ENCODE data around the gene CYREN. TPM values are rescaled to one million over a fixed set of nuclear protein-coding genes. Genes with fewer than 3 reads are reported as not detected.

The CYREN gene
- total RNA-seq, 2 experiments from 2014 or later, result 14.0 to 15.8 TPM

DNA sequence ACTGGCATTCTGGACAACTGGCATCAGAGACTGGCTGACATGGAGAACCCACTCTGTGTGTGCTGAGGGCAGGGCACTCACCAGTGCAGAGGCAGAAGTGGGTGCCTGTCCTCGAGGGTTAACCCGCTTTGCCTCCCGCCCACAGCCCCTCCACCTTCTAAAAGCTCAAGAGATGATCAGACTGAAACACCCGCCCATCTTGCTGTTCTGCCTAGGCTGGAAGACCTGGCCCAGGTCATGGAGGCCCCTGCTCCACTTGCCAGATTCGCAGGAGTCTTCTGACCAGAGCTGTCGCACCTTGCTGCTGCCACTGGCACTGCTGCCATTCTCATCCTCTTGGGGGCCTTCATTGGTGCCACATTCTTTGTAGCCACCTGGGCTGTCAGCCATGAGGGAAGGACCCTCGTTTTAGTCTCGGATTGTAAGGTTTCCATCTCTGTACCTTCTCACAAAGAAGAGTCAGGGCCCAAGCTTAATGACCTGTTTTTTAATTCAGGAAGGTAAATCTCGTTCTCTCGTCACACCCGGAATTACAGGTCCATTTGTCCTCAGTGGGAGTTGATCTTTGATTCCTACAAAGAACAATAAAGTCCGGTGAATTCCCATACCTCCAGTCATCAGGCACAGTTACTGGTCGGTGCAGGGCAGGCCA, 1.9 kb downstream of the CYREN start:
- peak overlapping the region; percentile 94 for H3K27ac Mint-ChIP-seq
- Histone ChIP-seq H3K4me1 (ENCODE audit: insufficient read depth, low read length) (peaks cover 47% of the 10 kb centered on the region), H3K36me3 (ENCODE audit: insufficient read depth, low read length) (peaks cover 46% of the 10 kb centered on the region), H3K27ac (ENCODE audit: low read depth in 1 of 2, low read length in 2 of 2) (peak overlapping the region; percentile 94), H3K27me3 (ENCODE audit: control insufficient read depth in 1 of 2, insufficient read depth in 2 of 2, low read length in 2 of 2) (no peaks in the 10 kb centered on the region), H3K4me3 (ENCODE audit: low read length) (no peak overlapping the region), H3K9me3 (ENCODE audit: control insufficient read depth in 1 of 2, insufficient read depth in 1 of 2, low read length in 2 of 2) (no peaks in the 10 kb centered on the region)
- TF ChIP-seq, protein P1, sequence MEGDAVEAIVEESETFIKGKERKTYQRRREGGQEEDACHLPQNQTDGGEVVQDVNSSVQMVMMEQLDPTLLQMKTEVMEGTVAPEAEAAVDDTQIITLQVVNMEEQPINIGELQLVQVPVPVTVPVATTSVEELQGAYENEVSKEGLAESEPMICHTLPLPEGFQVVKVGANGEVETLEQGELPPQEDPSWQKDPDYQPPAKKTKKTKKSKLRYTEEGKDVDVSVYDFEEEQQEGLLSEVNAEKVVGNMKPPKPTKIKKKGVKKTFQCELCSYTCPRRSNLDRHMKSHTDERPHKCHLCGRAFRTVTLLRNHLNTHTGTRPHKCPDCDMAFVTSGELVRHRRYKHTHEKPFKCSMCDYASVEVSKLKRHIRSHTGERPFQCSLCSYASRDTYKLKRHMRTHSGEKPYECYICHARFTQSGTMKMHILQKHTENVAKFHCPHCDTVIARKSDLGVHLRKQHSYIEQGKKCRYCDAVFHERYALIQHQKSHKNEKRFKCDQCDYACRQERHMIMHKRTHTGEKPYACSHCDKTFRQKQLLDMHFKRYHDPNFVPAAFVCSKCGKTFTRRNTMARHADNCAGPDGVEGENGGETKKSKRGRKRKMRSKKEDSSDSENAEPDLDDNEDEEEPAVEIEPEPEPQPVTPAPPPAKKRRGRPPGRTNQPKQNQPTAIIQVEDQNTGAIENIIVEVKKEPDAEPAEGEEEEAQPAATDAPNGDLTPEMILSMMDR (IDR thresholded peaks at IDR 0.05), result no peak
- peaks cover 63% of the 10 kb centered on the region for H3K36me3 Mint-ChIP-seq (ENCODE audit: low read depth)
- H3K4me1 Mint-ChIP-seq (ENCODE audit: low read depth), result peaks cover 48% of the 10 kb centered on the region
- H3K4me3 Mint-ChIP-seq, result peak overlapping the region; percentile 91
- ChIA-PET CTCF (interaction anchor here (0.8 to 3.8 kb wide), 6 partner anchors 8 to 536 kb away, joined by 3 to 53 read pairs (median 11); partner anchors contain the start of genes AGBL3 and TMEM140), POLR2A (interaction anchor here (0.8 to 4.2 kb wide), 10 partner anchors 8 to 522 kb away, joined by 3 to 111 read pairs (median 6); partner anchors contain the start of genes AGBL3, BPGM, TMEM140 and WDR91)
- no peaks in the 10 kb centered on the region for H3K27me3 Mint-ChIP-seq
- H3K9me3 Mint-ChIP-seq, result no peaks in the 10 kb centered on the region
- intact Hi-C loops (cut with DNase I, micrococcal nuclease), result loop anchor here (2.0 to 10.0 kb wide), 6 partner anchors 44 to 714 kb away; partner anchors contain the start of genes WDR91 (in 2 of the 2), AGBL3 (in 1 of the 2), AKR1B1 (in 1 of the 2) and BPGM (in 1 of the 2)
- DNase-seq (no peak), ATAC-seq (ENCODE audit: poor library complexity) (no peak)

DNA sequence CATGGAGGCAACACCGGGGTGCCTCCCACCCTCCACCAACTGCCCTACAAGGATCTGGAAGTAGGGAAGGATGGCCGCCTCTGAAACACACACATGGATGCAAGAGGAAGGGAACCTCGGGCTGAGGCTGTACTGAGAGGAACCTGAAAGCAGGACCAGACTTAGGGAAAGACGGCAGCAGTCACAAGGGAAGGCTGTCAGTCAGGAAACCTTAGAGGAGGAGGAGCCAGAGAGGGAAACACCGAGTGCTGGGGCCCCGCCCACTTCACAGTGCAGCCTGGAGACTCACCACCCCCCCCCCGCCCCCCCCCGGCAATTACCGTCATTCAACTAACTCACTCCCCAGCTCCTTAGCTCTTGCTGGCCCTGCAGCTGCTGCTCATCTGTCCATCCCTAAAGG, 2.5 kb downstream of the CYREN start:
- H3K27ac ChIP-seq (ENCODE audit: low read depth in 1 of 2, low read length in 2 of 2), result peak overlapping the region; percentile 18 to 49
- H3K9me3 ChIP-seq (ENCODE audit: control insufficient read depth in 1 of 2, insufficient read depth in 1 of 2, low read length in 2 of 2), result no peaks in the 10 kb centered on the region
- peaks cover under 1% of the 10 kb centered on the region for H3K9me3 Mint-ChIP-seq
- ChIA-PET POLR2A (interaction anchor here (3.2 to 4.2 kb wide), 3 partner anchors 10 to 182 kb away, joined by 10 to 111 read pairs (median 55); partner anchors contain the start of genes AGBL3 and TMEM140), CTCF (interaction anchor here (3.5 to 3.8 kb wide), 2 partner anchors 8 to 19 kb away, joined by 19 to 53 read pairs; partner anchors contain the start of gene TMEM140)
- H3K4me3 Mint-ChIP-seq, result peak overlapping the region; percentile 91
- ATAC-seq (ENCODE audit: poor library complexity), result no peak
- H3K4me1 Mint-ChIP-seq (ENCODE audit: low read depth), result peaks cover 48% of the 10 kb centered on the region
- no peak overlapping the region for H3K4me3 ChIP-seq (ENCODE audit: low read length)
- intact Hi-C loops (cut with DNase I, micrococcal nuclease), result loop anchor here (2.0 to 10.0 kb wide), 6 partner anchors 44 to 713 kb away; partner anchors contain the start of genes WDR91 (in 2 of the 2), AGBL3 (in 1 of the 2), AKR1B1 (in 1 of the 2) and BPGM (in 1 of the 2)
- H3K36me3 ChIP-seq (ENCODE audit: insufficient read depth, low read length), result peaks cover 46% of the 10 kb centered on the region
- H3K27ac Mint-ChIP-seq, result peak overlapping the region; percentile 94
- H3K4me1 ChIP-seq (ENCODE audit: insufficient read depth, low read length), result peaks cover 47% of the 10 kb centered on the region
- no peaks in the 10 kb centered on the region for H3K27me3 Mint-ChIP-seq
- TF ChIP-seq, protein P1 (IDR thresholded peaks at IDR 0.05), result no peak
- no peaks in the 10 kb centered on the region for H3K27me3 ChIP-seq (ENCODE audit: control insufficient read depth in 1 of 2, insufficient read depth in 2 of 2, low read length in 2 of 2)
- H3K36me3 Mint-ChIP-seq (ENCODE audit: low read depth), result peaks cover 65% of the 10 kb centered on the region
- peak in 6 of 14 experiments; percentile 28 to 77 (median 50) for DNase-seq

DNA sequence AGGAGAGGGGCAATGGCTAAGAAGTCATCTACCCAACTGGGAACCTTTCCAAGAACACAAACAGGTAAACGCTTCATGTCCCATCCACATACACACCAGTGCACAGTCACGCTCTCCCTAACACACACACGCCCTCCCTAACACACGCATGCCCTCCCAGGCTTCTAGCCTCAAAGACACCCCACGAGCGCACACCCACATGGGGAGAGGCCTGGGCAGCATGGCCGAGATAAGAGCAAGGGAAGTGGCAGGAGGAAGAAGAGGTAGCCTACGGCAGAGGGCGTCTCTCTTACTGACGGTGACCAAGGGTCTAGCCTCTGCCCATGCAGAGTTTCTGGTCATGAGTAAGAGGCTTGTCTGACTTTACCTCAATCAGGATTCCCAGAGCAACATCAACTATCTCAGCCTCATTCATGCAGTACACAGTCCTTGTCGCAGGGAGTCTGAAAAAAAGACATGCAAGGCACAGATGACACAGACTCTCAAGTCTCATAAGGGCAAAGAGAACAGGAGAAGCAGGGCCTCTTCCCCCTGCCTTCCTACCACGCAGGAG, 3.1 kb downstream of the CYREN start:
- Mint-ChIP-seq H3K4me3 (peak overlapping the region; percentile 76), H3K27ac (peak overlapping the region; percentile 94), H3K4me1 (ENCODE audit: low read depth) (peaks cover 48% of the 10 kb centered on the region), H3K36me3 (ENCODE audit: low read depth) (peaks cover 70% of the 10 kb centered on the region), H3K27me3 (no peaks in the 10 kb centered on the region), H3K9me3 (peaks cover 5% of the 10 kb centered on the region)
- POLR2A ChIA-PET, result interaction anchor here (3.2 to 5.3 kb wide), 4 partner anchors 9 to 181 kb away, joined by 10 to 111 read pairs (median 45); partner anchors contain the start of genes AGBL3 and TMEM140
- CTCF ChIA-PET, result interaction anchor here (3.8 kb wide), 1 partner anchor 18 kb away, joined by 53 read pairs; the partner anchor contains the start of gene TMEM140
- Histone ChIP-seq H3K9me3 (ENCODE audit: control insufficient read depth in 1 of 2, insufficient read depth in 1 of 2, low read length in 2 of 2) (peaks cover 0 to 1% of the 10 kb centered on the region in 2 experiments), H3K4me1 (ENCODE audit: insufficient read depth, low read length) (peaks cover 47% of the 10 kb centered on the region), H3K27ac (ENCODE audit: low read depth in 1 of 2, low read length in 2 of 2) (peak overlapping the region; percentile 18 to 49), H3K36me3 (ENCODE audit: insufficient read depth, low read length) (peaks cover 47% of the 10 kb centered on the region), H3K4me3 (ENCODE audit: low read length) (no peak overlapping the region), H3K27me3 (ENCODE audit: control insufficient read depth in 1 of 2, insufficient read depth in 2 of 2, low read length in 2 of 2) (no peaks in the 10 kb centered on the region)
- DNase-seq (peak in 1 of 14 experiments; percentile 34), ATAC-seq (ENCODE audit: poor library complexity) (no peak)
- intact Hi-C loops (cut with DNase I, micrococcal nuclease), result loop anchor here (2.0 to 10.0 kb wide), 6 partner anchors 17 to 713 kb away; partner anchors contain the start of genes WDR91 (in 2 of the 2), AKR1B1 (in 1 of the 2), BPGM (in 1 of the 2) and STMP1 (in 1 of the 2)
- TF ChIP-seq, protein P1 (IDR thresholded peaks at IDR 0.05), result no peak

All from CD4-positive, alpha-beta T cell (primary cell).